DND-41 (cell line): Measurements from ENCODE around the gene ZNF525.
A peak's percentile ranks its signal among the peaks of the same experiment; 100 is the strongest.
"Not testable (repeated sequence)": the region's sequence is repeated elsewhere in the genome, so short reads cannot be mapped to it uniquely, and the experiment has no call there.

Experiments
- ATAC-seq: fragments of 200-7000 bp; cut with Tn5 transposase; 3 replicates; pipeline ENCODE4 v1.9.1; 2021; ENCODE audit warnings: low read depth; ENCODE audit not compliant: insufficient read depth
- DNase-seq: peaks from one replicate; pipeline ENCODE4 v3.0.0-alpha.2; 2020
- H2AFZ ChIP-seq: 2 replicates; pipeline ENCODE4 v1.6.0; 2012; ENCODE audit warnings: low read depth, low read length
- H3K27ac ChIP-seq: 2 replicates; pipeline ENCODE4 v1.5.1; 2012; ENCODE audit warnings: low read length, inconsistent platforms
- H3K27me3 ChIP-seq: fragments of 200-600 bp; sonication (generic); 2 replicates; pipeline ENCODE4 v1.6.0; 2012; ENCODE audit warnings: low read length, mild to moderate bottlenecking, inconsistent platforms; ENCODE audit not compliant: insufficient read depth, poor library complexity
- H3K36me3 ChIP-seq: 2 replicates; pipeline ENCODE4 v1.5.1; 2012; ENCODE audit warnings: low read length, inconsistent platforms; ENCODE audit not compliant: insufficient read depth
- H3K4me1 ChIP-seq: 2 replicates; pipeline ENCODE4 v1.5.1; 2012; ENCODE audit warnings: mild to moderate bottlenecking, low read length; ENCODE audit not compliant: insufficient read depth
- H3K4me2 ChIP-seq: 2 replicates; pipeline ENCODE4 v1.6.0; 2012; ENCODE audit warnings: mild to moderate bottlenecking, moderate library complexity, low read length, inconsistent platforms; ENCODE audit not compliant: insufficient read depth
- H3K4me3 ChIP-seq, 2 experiments: fragments of 200-600 bp in 1 of 2; shearing (Covaris generic) in 1 of 2; 2 replicates each; pipeline ENCODE4 v1.5.1; 2012 to 2016; ENCODE audit warnings: inconsistent platforms in 2 of 2, low read length in 2 of 2, mild to moderate bottlenecking in 2 of 2, low read depth in 1 of 2, moderate library complexity in 1 of 2
- H3K79me2 ChIP-seq: 2 replicates; pipeline ENCODE4 v1.6.0; 2012; ENCODE audit warnings: low read length, inconsistent platforms; ENCODE audit not compliant: insufficient read depth
- H3K9ac ChIP-seq: 2 replicates; pipeline ENCODE4 v1.6.0; 2012; ENCODE audit warnings: low read depth, mild to moderate bottlenecking, inconsistent platforms, low read length, moderate library complexity
- H3K9me3 ChIP-seq: 2 replicates; pipeline ENCODE4 v1.5.1; 2012; ENCODE audit warnings: low read length, moderate library complexity, mild to moderate bottlenecking, inconsistent platforms; ENCODE audit not compliant: insufficient read depth, severe bottlenecking
- H4K20me1 ChIP-seq: 2 replicates; pipeline ENCODE4 v1.6.0; 2012; ENCODE audit warnings: low read length; ENCODE audit not compliant: insufficient read depth
- EZH2 ChIP-seq: IDR thresholded peaks from 3 replicates; pipeline ENCODE4 v1.6.1; 2012; ENCODE audit warnings: borderline replicate concordance, low read depth, mild to moderate bottlenecking, moderate library complexity, low read length, inconsistent platforms; ENCODE audit not compliant: severe bottlenecking
- TF ChIP-seq, protein P1 (sequence below): IDR thresholded peaks from 2 replicates; pipeline ENCODE4 v1.5.1; 2012; ENCODE audit warnings: borderline replicate concordance, low read length, moderate library complexity, mild to moderate bottlenecking; ENCODE audit not compliant: poor library complexity, severe bottlenecking; ENCODE audit errors: extremely low read depth

Gene ZNF525

DNA sequence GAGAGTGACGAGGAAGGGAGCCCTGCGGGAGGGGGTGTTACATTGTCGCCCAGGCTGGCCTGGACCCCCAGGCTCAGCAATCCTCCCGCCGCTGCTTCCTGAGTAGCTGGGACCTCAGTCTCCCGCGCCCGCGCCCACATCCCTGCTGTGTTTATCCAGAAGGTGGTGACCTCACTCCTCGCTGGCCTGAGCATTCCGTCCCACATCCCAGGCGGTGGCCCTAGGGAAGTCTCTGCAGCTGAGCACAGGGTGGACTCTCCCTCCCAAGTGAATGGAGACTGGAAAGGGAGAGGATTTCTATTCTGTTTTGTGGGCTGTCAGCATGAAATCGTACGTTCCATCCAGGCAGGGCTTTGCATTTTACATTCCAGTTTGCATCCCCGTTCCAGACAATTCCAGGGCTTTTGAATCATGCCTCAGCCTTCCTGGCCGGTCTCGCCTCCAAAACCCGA lies 29.0 kb downstream of the ZNF525 start:
- DNase-seq = peak; percentile 32
- peaks cover 25% of the 10 kb centered on the region for H3K79me2 ChIP-seq
- peak; percentile 15; the same call in 2 of the 3 replicates for ATAC-seq
- H3K27me3 ChIP-seq = no peaks in the 10 kb centered on the region
- H2AFZ ChIP-seq = peak overlapping the region; percentile 89
- no peaks in the 10 kb centered on the region for H3K9me3 ChIP-seq
- no peaks in the 10 kb centered on the region; the same call in 1 of the 2 replicates for H4K20me1 ChIP-seq
- H3K4me2 ChIP-seq = peak overlapping the region; percentile 98
- peak overlapping the region; percentile 81 for H3K9ac ChIP-seq
- peaks cover 14% of the 10 kb centered on the region for H3K36me3 ChIP-seq
- no peak for TF ChIP-seq EZH2
- TF ChIP-seq, protein P1, sequence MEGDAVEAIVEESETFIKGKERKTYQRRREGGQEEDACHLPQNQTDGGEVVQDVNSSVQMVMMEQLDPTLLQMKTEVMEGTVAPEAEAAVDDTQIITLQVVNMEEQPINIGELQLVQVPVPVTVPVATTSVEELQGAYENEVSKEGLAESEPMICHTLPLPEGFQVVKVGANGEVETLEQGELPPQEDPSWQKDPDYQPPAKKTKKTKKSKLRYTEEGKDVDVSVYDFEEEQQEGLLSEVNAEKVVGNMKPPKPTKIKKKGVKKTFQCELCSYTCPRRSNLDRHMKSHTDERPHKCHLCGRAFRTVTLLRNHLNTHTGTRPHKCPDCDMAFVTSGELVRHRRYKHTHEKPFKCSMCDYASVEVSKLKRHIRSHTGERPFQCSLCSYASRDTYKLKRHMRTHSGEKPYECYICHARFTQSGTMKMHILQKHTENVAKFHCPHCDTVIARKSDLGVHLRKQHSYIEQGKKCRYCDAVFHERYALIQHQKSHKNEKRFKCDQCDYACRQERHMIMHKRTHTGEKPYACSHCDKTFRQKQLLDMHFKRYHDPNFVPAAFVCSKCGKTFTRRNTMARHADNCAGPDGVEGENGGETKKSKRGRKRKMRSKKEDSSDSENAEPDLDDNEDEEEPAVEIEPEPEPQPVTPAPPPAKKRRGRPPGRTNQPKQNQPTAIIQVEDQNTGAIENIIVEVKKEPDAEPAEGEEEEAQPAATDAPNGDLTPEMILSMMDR = no peak
- H3K4me3 ChIP-seq = peak overlapping the region in 1 of 2 experiments; percentile 93; a peak in 2 of 4 replicates
- peaks cover 26% of the 10 kb centered on the region for H3K4me1 ChIP-seq
- peak overlapping the region; percentile 52 for H3K27ac ChIP-seq

DNA sequence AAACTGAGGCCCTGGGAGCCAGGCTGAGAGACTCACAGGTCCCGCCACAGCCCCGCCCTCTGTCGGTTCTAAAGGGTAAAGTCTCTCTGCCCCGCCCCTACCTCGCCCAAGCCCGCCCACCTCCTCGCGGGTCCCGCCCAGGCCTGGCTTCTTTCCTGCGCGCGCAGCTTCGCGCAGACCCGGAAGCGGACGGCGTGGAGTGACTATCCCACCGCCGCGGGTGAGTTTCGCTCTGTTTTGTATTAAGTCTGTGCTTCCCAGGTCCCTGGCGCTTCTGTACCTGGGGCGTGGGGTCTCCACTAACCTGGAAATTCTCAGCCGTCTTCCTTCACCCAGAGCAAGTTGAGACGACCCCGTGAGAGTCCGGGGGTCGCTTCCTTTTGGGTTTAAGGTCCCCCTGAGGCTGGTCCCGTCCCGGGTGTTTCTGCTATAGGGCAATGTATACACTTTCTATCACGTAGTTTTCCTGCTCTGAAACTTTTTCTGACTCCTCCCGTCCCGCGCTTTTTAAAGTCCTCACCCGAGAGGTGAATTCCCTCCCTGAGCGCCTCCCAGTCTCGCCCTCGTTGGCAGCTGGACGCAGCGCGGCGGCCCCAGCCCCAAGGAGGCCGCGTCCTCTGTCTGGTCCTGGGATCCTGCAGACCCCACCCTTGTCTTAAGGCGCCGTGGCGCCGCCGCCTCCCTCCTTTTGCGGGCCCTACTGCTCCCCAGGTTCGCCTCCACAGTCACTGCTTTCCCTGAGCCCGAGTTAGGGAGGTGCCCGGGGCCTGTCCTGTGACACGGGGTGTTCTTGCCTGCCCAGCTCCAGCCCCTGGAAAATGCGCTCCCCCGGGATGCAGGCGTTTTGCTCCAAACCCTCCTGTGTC lies 29.7 kb downstream of the ZNF525 start, which contains the start of gene ZNF765:
Gene ZNF765, plus strand, starts transcription at position 176 of the 866 bp plus-strand sequence. CDS start 2,867 bp downstream, outside the sequence.
- DNase-seq (peak; percentile 93), ATAC-seq (peak; percentile 90)
- H3K4me3 ChIP-seq = peak within 1 kb of the TSS; percentile 93 to 98
- peak within 1 kb of the TSS; percentile 81 for H3K9ac ChIP-seq
- H3K4me1 ChIP-seq = peaks cover 26% of the 10 kb centered on the region
- peak within 1 kb of the TSS; percentile 79 for H3K27ac ChIP-seq
- H4K20me1 ChIP-seq = no peaks in the 10 kb centered on the region; the same call in 1 of the 2 replicates
- H3K27me3 ChIP-seq = no peaks in the 10 kb centered on the region
- H3K79me2 ChIP-seq = peaks cover 25% of the 10 kb centered on the region
- peak within 1 kb of the TSS; percentile 91 for H2AFZ ChIP-seq
- no peaks in the 10 kb centered on the region for H3K9me3 ChIP-seq
- no peak for TF ChIP-seq EZH2
- TF ChIP-seq, protein P1 = peak; percentile 54
- peak within 1 kb of the TSS; percentile 98 for H3K4me2 ChIP-seq
- peaks cover 20% of the 10 kb centered on the region for H3K36me3 ChIP-seq

DNA sequence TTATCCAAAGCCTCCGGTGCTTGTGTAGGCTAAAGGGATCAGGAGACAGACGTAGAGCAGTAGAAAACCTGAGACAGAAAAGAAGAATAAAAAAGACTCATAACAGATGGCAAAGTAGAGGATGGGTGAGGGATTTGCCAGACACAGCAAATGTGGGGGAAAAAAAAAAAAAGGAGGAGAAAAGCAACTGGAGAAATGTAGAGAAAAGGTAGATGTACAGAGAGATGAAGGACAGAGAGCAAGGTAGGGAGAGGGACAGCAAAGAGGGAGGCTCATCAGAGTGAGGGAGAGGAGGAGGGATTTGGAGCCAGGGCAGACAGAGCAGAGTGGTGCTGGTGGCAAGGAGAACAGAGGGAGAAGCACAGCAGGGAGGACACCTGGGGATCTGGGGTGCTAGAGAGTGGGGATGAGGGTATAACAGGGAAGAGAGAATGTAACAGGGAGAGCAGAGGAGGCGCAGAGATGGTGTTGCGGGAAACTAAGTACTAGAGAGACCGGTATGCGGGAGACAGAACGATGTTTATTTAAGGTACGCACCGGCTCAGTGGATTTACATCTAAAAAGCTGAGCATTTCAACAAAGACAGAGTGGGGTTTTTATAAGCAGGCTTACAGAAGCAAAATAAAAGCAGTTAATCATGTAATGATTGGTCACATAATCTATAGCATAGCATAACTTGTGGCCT lies 30.5 kb downstream of the ZNF525 start:
- not testable (repeated sequence) for H4K20me1 ChIP-seq, H3K27me3 ChIP-seq, H3K9me3 ChIP-seq, DNase-seq, ATAC-seq
- peak overlapping the region; percentile 91 for H2AFZ ChIP-seq
- H3K4me3 ChIP-seq = peak overlapping the region; percentile 93 to 98
- peaks cover 26% of the 10 kb centered on the region for H3K36me3 ChIP-seq
- H3K4me1 ChIP-seq = peaks cover 26% of the 10 kb centered on the region
- peaks cover 27% of the 10 kb centered on the region for H3K79me2 ChIP-seq
- peak overlapping the region; percentile 79 for H3K27ac ChIP-seq
- H3K9ac ChIP-seq = peak overlapping the region; percentile 81
- peak overlapping the region; percentile 98 for H3K4me2 ChIP-seq

DNA sequence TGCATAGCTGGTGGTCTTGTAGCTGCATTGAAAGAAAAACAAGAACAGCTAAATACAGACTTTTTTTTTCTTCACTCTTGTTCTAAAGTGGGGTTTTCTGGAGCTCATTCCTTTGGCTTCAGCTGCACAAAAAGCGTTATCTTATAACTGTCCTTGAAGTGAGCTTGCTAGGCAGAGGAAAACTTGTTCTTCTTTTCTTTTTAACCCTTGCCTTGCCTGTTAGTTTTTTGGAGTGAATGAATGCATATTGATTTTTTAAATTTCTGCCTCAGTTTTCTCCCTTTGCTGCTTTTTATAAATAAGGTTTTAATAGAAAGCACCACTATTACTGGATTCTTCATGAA lies 31.0 kb downstream of the ZNF525 start:
- Histone ChIP-seq H2AFZ (no peak overlapping the region), H3K4me2 (peak overlapping the region; percentile 98), H3K4me3 (peak overlapping the region in 1 of 2 experiments; percentile 93; a peak in 2 of 4 replicates), H3K36me3 (peaks cover 27% of the 10 kb centered on the region), H4K20me1 (no peaks in the 10 kb centered on the region; the same call in 1 of the 2 replicates), H3K9ac (peak overlapping the region; percentile 81; the same call in 1 of the 2 replicates), H3K27me3 (no peaks in the 10 kb centered on the region), H3K9me3 (no peaks in the 10 kb centered on the region), H3K4me1 (peaks cover 26% of the 10 kb centered on the region), H3K79me2 (peaks cover 27% of the 10 kb centered on the region), H3K27ac (no peak overlapping the region)
- no peak for ATAC-seq
- no peak for TF ChIP-seq EZH2
- TF ChIP-seq, protein P1 = no peak
- no peak for DNase-seq

DNA sequence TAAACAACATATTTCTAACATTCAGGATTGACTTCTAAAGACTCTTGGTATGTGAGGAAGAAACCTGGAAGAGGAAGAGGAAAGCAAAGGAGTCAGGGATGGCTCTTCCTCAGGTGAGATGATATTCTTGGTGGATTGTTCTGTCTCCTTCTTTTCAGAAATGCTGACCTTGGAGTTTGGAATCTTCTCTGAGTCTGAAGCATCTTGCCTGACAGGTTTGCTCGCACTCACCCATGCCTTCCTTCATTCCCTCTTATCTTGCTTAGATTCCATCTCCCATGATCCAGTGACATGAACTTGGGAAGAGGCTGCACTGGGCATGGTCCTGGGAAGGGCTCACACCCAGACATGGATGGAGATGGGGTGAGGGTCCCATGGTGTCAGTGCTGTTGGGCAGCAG lies 32.4 kb downstream of the ZNF525 start:
- H3K36me3 ChIP-seq = peaks cover 34% of the 10 kb centered on the region
- H3K27me3 ChIP-seq, H3K27ac ChIP-seq, ATAC-seq, H3K9me3 ChIP-seq, H3K4me3 ChIP-seq, H4K20me1 ChIP-seq, DNase-seq, H3K4me2 ChIP-seq, H3K9ac ChIP-seq, H2AFZ ChIP-seq: not testable (repeated sequence)
- peaks cover 27% of the 10 kb centered on the region for H3K79me2 ChIP-seq
- H3K4me1 ChIP-seq = peaks cover 26% of the 10 kb centered on the region
